ENCODE measurements around the gene HIVEP1. TPM values are rescaled to one million over a fixed set of nuclear protein-coding genes. Genes with fewer than 3 reads are reported as not detected.

The HIVEP1 gene
- polyA plus RNA-seq, 1 of the 3 experiments (the other 2 are of a cell fraction), result 7.7 TPM

- Histone ChIP-seq H3K36me3 (replicated peaks in 1 of 2; ENCODE audit: control insufficient read depth in 1 of 2, insufficient read depth in 2 of 2, low read length in 1 of 2) (no peaks in the 10 kb centered on the region), H3K9ac (no peak overlapping the region), H3K27ac (ENCODE audit: low read depth in 2 of 2, low read length in 1 of 2) (no peak overlapping the region), H3K4me2 (no peak overlapping the region), H3F3A (replicated peaks; ENCODE audit: insufficient read depth) (peaks cover 6% of the 10 kb centered on the region), H3K79me2 (ENCODE audit: insufficient read depth) (no peaks in the 10 kb centered on the region), H3K4me3 (ENCODE audit: low read depth in 2 of 2, low read length in 1 of 2) (no peak overlapping the region), H2AFZ (ENCODE audit: low read depth) (no peak overlapping the region), H4K20me1 (ENCODE audit: insufficient read depth) (no peaks in the 10 kb centered on the region), H3K9me2 (no peaks in the 10 kb centered on the region), H3K4me1 (ENCODE audit: control insufficient read depth in 1 of 2, insufficient read depth in 2 of 2, low read depth in 1 of 2, low read length in 1 of 2) (peaks cover 0 to 12% of the 10 kb centered on the region in 2 experiments; a peak in 2 of 4 replicates), H3K9me3 (no peaks in the 10 kb centered on the region), H3K27me3 (ENCODE audit: insufficient read depth) (no peaks in the 10 kb centered on the region)
- 92% methylated on average over 14 of the region's 14 CpGs for WGBS (ENCODE audit: low lambda C conversion rate)
- no peak for DNase-seq
- TF ChIP-seq CTCF (IDR thresholded peaks at IDR 0.05), result no peak
- TF ChIP-seq RCOR1 (IDR thresholded peaks at IDR 0.05; ENCODE audit: low read length), result no peak
- no peak for TF ChIP-seq USF2 (IDR thresholded peaks at IDR 0.05; ENCODE audit: borderline replicate concordance, low read depth, low read length)
- no peak for TF ChIP-seq TEAD4 (IDR thresholded peaks at IDR 0.05; ENCODE audit: borderline replicate concordance, insufficient read depth)
- no peak for TF ChIP-seq POLR2AphosphoS5 (IDR thresholded peaks at IDR 0.05; ENCODE audit: low read depth, low read length)
- no peak for TF ChIP-seq FOXJ3 (CRISPR knock-in tag; IDR thresholded peaks at IDR 0.05)
- no peak for TF ChIP-seq ELF1 (IDR thresholded peaks at IDR 0.05)
- TF ChIP-seq EZH2phosphoT487 (IDR thresholded peaks at IDR 0.05; ENCODE audit: borderline replicate concordance, low read depth), result no peak
- TF ChIP-seq RXRA (IDR thresholded peaks at IDR 0.05; ENCODE audit: borderline replicate concordance, low read depth), result no peak
- TF ChIP-seq GATA2 (CRISPR knock-in tag; IDR thresholded peaks at IDR 0.05), result no peak
- TF ChIP-seq REST (IDR thresholded peaks at IDR 0.05; ENCODE audit: low read depth, low read length), result no peak
- ChIA-PET CTCF (no interaction called here), POLR2A (no interaction called here)
Measured at GRCh38 chr6:11975353-11975977, 36.6 kb upstream of the HIVEP1 start.

Data from SK-N-SH (cell line).